Activated CD4-positive, alpha-beta memory T cell treated with anti-CD3 and anti-CD28 coated beads for 36 hours (primary cell): ENCODE measurements around the gene GART. TPM values are rescaled to one million over a fixed set of nuclear protein-coding genes. Genes with fewer than 3 reads are reported as not detected.

Source experiments
- CTCF ChIA-PET: fragments of 350-600 bp; sonication (Branson Sonifier 250); formaldehyde crosslinking; loops from one replicate; lab custom pipeline; 2021; ENCODE audit warnings: antibody characterized with exemption, inconsistent platforms; lab: Charles Lee
- POLR2A ChIA-PET: fragments of 350-600 bp; sonication (Branson Sonifier 250); formaldehyde crosslinking; loops from one replicate; lab custom pipeline; 2021; ENCODE audit warnings: antibody characterized with exemption; lab: Charles Lee
- DNase-seq: peaks from one replicate; pipeline ENCODE4 v3.0.0-alpha.2; 2020
- H3K27ac Mint-ChIP-seq: one replicate; pipeline ENCODE4 v1.8.0; 2021; ENCODE audit warnings: mixed read lengths
- H3K27me3 Mint-ChIP-seq: one replicate; pipeline ENCODE4 v1.8.0; 2021; ENCODE audit warnings: mixed read lengths
- H3K36me3 Mint-ChIP-seq: one replicate; pipeline ENCODE4 v1.8.0; 2021; ENCODE audit warnings: mixed read lengths
- H3K4me1 Mint-ChIP-seq: one replicate; pipeline ENCODE4 v1.8.0; 2021; ENCODE audit warnings: low read depth, mixed read lengths
- H3K4me3 Mint-ChIP-seq: one replicate; pipeline ENCODE4 v1.8.0; 2021; ENCODE audit warnings: mild to moderate bottlenecking, mixed read lengths
- H3K9me3 Mint-ChIP-seq: one replicate; pipeline ENCODE4 v1.8.0; 2021; ENCODE audit warnings: mixed read lengths
- intact Hi-C: fragments of 100-400 bp; cut with micrococcal nuclease; formaldehyde crosslinking; loops from one replicate; pipeline ENCODE4 v1.15.1; 2023
- total RNA-seq, 2 experiments: library from RNA; stranded (reverse); gene quantifications; one replicate each; pipeline ENCODE4 v1.2.3, GENCODE V29; 2021

The GART gene
- total RNA-seq, 2 experiments from 2014 or later, result 210 to 214 TPM

DNA sequence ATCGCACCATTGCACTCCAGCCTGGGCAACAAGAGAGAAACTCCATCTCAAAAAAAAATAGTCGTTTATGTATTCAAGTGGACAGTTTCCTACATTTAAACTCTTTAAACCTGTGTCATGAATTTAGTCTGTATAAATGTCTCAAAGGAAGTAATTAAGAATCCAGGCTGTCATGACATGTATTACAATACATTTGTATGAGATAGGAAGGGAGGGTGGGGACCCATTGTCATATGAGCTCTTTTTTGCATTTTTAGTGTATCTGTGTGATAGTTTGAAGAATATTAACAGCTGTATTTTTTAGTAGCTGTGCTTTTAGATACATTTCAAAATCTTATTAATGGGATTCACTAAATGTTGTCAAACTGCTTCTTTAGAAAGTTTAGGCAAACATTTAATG, 26.5 kb upstream of the GART start:
- Mint-ChIP-seq H3K36me3 (peaks cover 35% of the 10 kb centered on the region), H3K27me3 (no peaks in the 10 kb centered on the region), H3K4me1 (peaks cover 49% of the 10 kb centered on the region), H3K27ac (peak overlapping the region; percentile 66), H3K9me3 (no peaks in the 10 kb centered on the region), H3K4me3 (no peak overlapping the region)
- ChIA-PET POLR2A (no interaction called here), CTCF (no interaction called here)
- intact Hi-C loops, result no loop called here
- no peak for DNase-seq

DNA sequence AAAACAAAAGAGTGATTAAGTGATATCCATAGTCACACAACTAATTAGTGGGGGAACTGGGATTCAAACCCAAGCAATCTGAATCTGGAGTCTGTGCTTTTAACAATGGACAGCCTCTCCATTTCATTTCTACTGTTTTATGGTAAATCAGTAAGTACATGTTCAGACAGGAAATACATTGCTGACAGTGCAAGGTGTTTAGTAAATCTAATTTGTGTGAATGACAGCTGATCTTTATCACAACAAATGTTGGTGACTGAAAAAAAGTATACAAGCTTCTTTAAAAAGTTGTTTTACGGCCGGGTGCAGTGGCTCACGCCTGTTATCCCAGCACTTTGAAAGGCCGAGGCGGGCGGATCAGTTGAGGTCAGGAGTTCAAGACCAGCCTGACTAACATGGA, 26.0 kb upstream of the GART start:
- ChIA-PET POLR2A (no interaction called here), CTCF (interaction anchor here (3.6 kb wide), 1 partner anchor 38 kb away, joined by 14 read pairs; no protein-coding TSS in a partner anchor)
- Mint-ChIP-seq H3K4me3 (no peak overlapping the region), H3K36me3 (peaks cover 35% of the 10 kb centered on the region), H3K27me3 (no peaks in the 10 kb centered on the region), H3K27ac (peak overlapping the region; percentile 66), H3K4me1 (peaks cover 53% of the 10 kb centered on the region), H3K9me3 (no peaks in the 10 kb centered on the region)
- no peak for DNase-seq
- intact Hi-C loops, result no loop called here

DNA sequence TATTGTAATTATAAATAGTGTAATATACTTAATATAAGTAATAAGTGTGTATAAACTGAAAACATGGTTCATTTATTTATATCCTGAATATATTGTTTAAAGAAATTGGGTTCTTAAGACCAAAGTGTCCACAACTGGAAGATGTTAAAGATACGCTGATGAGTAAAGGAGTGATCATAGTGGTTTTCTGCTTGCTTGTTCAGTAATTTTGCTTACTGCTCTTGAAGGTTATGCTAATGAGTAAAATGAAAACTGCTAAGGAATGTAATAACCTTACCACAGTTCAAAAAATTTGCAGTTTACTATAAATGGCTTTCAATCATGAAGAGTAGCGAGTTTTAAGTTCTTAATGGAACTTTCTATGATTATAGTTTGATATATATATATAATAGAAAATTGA, 24.6 kb upstream of the GART start:
- H3K4me1 Mint-ChIP-seq, result peaks cover 53% of the 10 kb centered on the region
- no peak overlapping the region for H3K4me3 Mint-ChIP-seq
- intact Hi-C loops, result no loop called here
- DNase-seq, result no peak
- H3K9me3 Mint-ChIP-seq, result no peaks in the 10 kb centered on the region
- ChIA-PET CTCF (interaction anchor here (1.0 to 3.6 kb wide), 2 partner anchors 22 to 39 kb away, joined by 3 to 14 read pairs; partner anchors contain the start of gene DONSON), POLR2A (interaction anchor here (0.6 kb wide), 1 partner anchor 162 kb away, joined by 3 read pairs; no protein-coding TSS in a partner anchor)
- H3K27me3 Mint-ChIP-seq, result no peaks in the 10 kb centered on the region
- peaks cover 31% of the 10 kb centered on the region for H3K36me3 Mint-ChIP-seq
- peak overlapping the region; percentile 23 for H3K27ac Mint-ChIP-seq

- no peak for DNase-seq
- Mint-ChIP-seq H3K36me3 (peaks cover 44% of the 10 kb centered on the region), H3K4me3 (no peak overlapping the region), H3K27ac (no peak overlapping the region), H3K9me3 (no peaks in the 10 kb centered on the region), H3K4me1 (peaks cover 59% of the 10 kb centered on the region), H3K27me3 (no peaks in the 10 kb centered on the region)
- POLR2A ChIA-PET, result no interaction called here
- CTCF ChIA-PET, result no interaction called here
- intact Hi-C loops, result no loop called here
Observed at GRCh38 chr21:33562389-33562788, 20.5 kb upstream of the GART start.

DNA sequence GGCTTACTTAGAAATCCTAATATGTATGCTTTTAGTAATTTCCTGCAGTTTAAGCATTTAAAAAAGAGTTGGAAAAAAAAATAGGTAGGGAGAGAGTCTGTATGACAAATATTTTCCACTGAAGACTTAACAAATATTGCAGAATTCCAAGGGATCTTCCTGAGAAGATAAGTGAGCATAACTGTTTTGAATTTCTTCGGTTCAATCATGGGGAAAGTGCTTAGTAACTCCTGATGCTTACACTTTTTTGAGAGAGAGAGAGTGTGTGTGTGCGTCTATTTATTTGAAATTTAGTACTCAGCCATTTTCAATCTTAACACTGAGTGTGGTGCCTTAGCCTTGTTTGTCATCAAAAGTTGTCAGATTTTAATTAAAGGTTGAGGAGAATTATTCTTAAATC, 19.5 kb upstream of the GART start:
- CTCF ChIA-PET, result no interaction called here
- no peaks in the 10 kb centered on the region for H3K27me3 Mint-ChIP-seq

DNA sequence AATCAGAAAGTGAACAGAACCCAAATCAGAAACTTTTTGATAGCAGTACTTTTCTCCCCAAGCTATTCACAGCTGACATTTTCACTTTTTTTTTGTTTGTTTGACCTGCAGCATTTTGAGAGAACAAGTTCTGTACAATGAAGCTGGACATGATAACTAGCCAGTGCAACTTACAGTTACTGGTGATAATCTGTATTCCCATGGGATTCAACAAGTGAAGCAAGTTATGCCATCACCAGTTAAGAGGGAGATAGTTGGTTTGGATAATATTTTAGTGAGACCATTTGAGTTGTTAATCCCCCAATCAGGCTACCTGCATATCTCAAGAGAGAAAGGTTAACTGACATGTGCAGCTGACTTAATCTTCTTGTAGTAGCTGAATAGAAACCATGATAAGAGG, 19.0 kb upstream of the GART start:
- H3K4me1 Mint-ChIP-seq, result peaks cover 58% of the 10 kb centered on the region
- peaks cover 51% of the 10 kb centered on the region for H3K36me3 Mint-ChIP-seq
- H3K9me3 Mint-ChIP-seq, result no peaks in the 10 kb centered on the region
- ChIA-PET CTCF (no interaction called here), POLR2A (no interaction called here)
- intact Hi-C loops, result no loop called here
- H3K27me3 Mint-ChIP-seq, result no peaks in the 10 kb centered on the region
- DNase-seq, result no peak
- H3K27ac Mint-ChIP-seq, result no peak overlapping the region
- no peak overlapping the region for H3K4me3 Mint-ChIP-seq

More for the DNA sequence above, 19.5 kb upstream of the GART start:
- Mint-ChIP-seq H3K4me3 (no peak overlapping the region), H3K36me3 (peaks cover 49% of the 10 kb centered on the region), H3K27ac (no peak overlapping the region), H3K4me1 (peaks cover 60% of the 10 kb centered on the region), H3K9me3 (no peaks in the 10 kb centered on the region)
- POLR2A ChIA-PET, result no interaction called here
- intact Hi-C loops, result no loop called here
- DNase-seq, result no peak

DNA sequence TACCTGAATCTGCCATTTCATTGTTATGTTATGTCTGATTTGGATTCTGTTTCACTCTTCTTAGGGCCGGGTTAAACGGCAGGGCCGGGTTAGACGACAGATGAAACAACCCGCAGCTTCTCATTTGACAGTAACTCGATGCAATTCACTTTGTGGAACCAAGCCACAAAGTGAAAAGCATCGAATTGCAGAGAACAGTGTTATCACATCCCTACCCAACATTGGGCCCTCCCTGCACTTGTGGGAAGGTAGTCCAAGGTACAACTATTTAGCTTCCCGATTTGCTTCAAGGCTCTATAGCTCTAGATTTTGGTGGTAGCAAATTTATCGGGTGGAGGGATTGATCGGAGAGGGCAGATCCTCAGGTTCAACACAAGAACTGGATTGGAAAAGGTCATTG, 17.9 kb upstream of the GART start:
- peaks cover 60% of the 10 kb centered on the region for H3K36me3 Mint-ChIP-seq
- POLR2A ChIA-PET, result no interaction called here
- DNase-seq, result no peak
- no peak overlapping the region for H3K27ac Mint-ChIP-seq
- CTCF ChIA-PET, result interaction anchor here (0.7 kb wide), 1 partner anchor 46 kb away, joined by 4 read pairs; no protein-coding TSS in a partner anchor
- H3K4me1 Mint-ChIP-seq, result peaks cover 61% of the 10 kb centered on the region
- H3K4me3 Mint-ChIP-seq, result no peak overlapping the region
- intact Hi-C loops, result no loop called here
- H3K9me3 Mint-ChIP-seq, result no peaks in the 10 kb centered on the region
- no peaks in the 10 kb centered on the region for H3K27me3 Mint-ChIP-seq

DNA sequence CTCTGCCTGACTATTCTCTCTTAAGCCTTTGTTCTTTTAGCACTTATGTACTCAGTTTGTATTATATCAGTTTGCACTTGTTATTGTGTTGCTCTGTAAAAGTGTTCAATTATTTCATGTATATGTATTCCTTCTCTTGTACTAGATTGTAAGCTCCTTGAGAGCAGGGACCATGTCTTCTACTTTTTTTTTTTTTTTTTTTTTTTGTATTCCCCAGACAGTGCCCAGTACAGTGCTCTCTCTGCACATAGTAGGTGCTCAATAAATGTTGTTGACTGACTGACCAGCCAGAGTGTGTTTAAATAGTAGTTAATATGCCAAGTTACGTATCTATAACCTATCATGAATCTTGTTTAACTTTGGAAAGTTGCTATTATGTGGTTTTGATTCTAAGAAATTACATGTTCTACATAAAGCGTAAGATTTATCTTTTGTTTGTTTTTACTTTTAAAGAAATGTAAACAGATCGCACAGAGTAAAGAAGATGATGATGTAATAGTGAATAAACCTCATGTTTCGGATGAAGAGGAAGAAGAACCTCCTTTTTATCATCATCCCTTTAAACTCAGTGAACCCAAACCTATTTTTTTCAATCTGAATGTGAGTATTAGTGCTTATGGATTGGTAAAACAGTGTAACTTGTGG, 17.0 kb upstream of the GART start:
- Mint-ChIP-seq H3K36me3 (peaks cover 69% of the 10 kb centered on the region), H3K27me3 (no peaks in the 10 kb centered on the region), H3K9me3 (no peaks in the 10 kb centered on the region), H3K4me1 (peaks cover 66% of the 10 kb centered on the region), H3K27ac (no peak overlapping the region), H3K4me3 (no peak overlapping the region)
- POLR2A ChIA-PET, result no interaction called here
- no peak for DNase-seq
- CTCF ChIA-PET, result interaction anchor here (0.9 kb wide), 1 partner anchor 47 kb away, joined by 3 read pairs; no protein-coding TSS in a partner anchor
- intact Hi-C loops, result no loop called here

GRCh38 chr21:33557447-33557846, 15.5 kb upstream of the GART start:
- CTCF ChIA-PET, result interaction anchor here (1.0 to 2.2 kb wide), 3 partner anchors 14 to 360 kb away, joined by 3 to 6 read pairs (median 5); partner anchors contain the start of gene SON
- H3K36me3 Mint-ChIP-seq, result peaks cover 75% of the 10 kb centered on the region
- no peak overlapping the region for H3K4me3 Mint-ChIP-seq
- H3K27me3 Mint-ChIP-seq, result no peaks in the 10 kb centered on the region
- no peaks in the 10 kb centered on the region for H3K9me3 Mint-ChIP-seq
- intact Hi-C loops, result no loop called here
- POLR2A ChIA-PET, result interaction anchor here (1.6 kb wide), 1 partner anchor 20 kb away, joined by 3 read pairs; no protein-coding TSS in a partner anchor
- no peak overlapping the region for H3K27ac Mint-ChIP-seq
- DNase-seq, result no peak
- H3K4me1 Mint-ChIP-seq, result peaks cover 68% of the 10 kb centered on the region

DNA sequence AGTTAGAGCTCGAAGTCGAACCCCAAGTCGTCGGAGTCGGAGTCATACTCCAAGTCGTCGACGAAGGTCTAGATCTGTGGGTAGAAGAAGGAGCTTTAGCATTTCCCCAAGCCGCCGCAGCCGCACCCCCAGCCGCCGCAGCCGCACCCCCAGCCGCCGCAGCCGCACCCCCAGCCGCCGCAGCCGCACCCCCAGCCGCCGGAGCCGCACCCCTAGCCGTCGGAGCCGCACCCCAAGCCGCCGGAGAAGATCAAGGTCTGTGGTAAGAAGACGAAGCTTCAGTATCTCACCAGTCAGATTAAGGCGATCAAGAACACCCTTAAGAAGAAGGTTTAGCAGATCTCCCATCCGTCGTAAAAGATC, 13.0 kb upstream of the GART start:
- H3K36me3 Mint-ChIP-seq, result peaks cover 76% of the 10 kb centered on the region
- intact Hi-C loops, result no loop called here
- H3K27ac Mint-ChIP-seq, result no peak overlapping the region
- ChIA-PET CTCF (interaction anchor here (1.7 kb wide), 1 partner anchor 51 kb away, joined by 5 read pairs; no protein-coding TSS in a partner anchor), POLR2A (no interaction called here)
- no peak for DNase-seq
- H3K9me3 Mint-ChIP-seq, result no peaks in the 10 kb centered on the region
- H3K27me3 Mint-ChIP-seq, result no peaks in the 10 kb centered on the region
- no peak overlapping the region for H3K4me3 Mint-ChIP-seq
- peaks cover 59% of the 10 kb centered on the region for H3K4me1 Mint-ChIP-seq

DNA sequence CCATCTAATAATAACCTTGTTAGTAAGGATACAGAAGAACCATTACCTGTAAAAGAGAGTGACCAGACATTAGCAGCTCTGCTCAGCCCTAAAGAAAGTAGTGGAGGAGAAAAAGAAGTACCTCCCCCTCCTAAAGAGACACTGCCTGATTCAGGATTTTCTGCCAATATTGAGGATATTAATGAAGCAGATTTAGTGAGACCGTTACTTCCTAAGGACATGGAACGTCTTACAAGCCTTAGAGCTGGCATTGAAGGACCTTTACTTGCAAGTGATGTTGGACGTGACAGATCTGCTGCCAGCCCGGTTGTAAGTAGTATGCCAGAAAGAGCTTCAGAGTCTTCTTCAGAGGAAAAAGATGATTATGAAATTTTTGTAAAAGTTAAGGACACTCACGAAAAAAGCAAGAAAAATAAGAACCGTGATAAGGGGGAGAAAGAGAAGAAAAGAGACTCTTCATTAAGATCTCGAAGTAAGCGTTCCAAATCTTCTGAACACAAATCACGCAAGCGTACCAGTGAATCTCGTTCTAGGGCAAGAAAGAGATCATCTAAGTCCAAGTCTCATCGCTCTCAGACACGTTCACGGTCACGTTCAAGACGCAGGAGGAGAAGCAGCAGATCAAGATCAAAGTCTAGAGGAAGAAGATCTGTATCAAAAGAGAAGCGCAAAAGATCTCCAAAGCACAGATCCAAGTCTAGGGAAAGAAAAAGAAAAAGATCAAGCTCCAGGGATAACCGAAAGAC, 12.5 kb upstream of the GART start:
- Mint-ChIP-seq H3K4me3 (peak overlapping the region; percentile 6), H3K27ac (no peak overlapping the region), H3K36me3 (peaks cover 75% of the 10 kb centered on the region), H3K9me3 (no peaks in the 10 kb centered on the region), H3K27me3 (no peaks in the 10 kb centered on the region), H3K4me1 (peaks cover 56% of the 10 kb centered on the region)
- ChIA-PET CTCF (interaction anchor here (1.7 kb wide), 1 partner anchor 51 kb away, joined by 5 read pairs; no protein-coding TSS in a partner anchor), POLR2A (no interaction called here)
- intact Hi-C loops, result no loop called here
- no peak for DNase-seq

GRCh38 chr21:33552999-33553598, 11.2 kb upstream of the GART start:
- CTCF ChIA-PET, result no interaction called here

More at GRCh38 chr21:33552999-33553598, 11.2 kb upstream of the GART start:
- no peak for DNase-seq
- no peaks in the 10 kb centered on the region for H3K9me3 Mint-ChIP-seq
- H3K27ac Mint-ChIP-seq, result no peak overlapping the region
- H3K36me3 Mint-ChIP-seq, result peaks cover 75% of the 10 kb centered on the region
- H3K4me1 Mint-ChIP-seq, result peaks cover 56% of the 10 kb centered on the region
- POLR2A ChIA-PET, result no interaction called here
- intact Hi-C loops, result no loop called here
- no peaks in the 10 kb centered on the region for H3K27me3 Mint-ChIP-seq
- H3K4me3 Mint-ChIP-seq, result no peak overlapping the region
